NCI-H748 (cell line): ENCODE measurements around the gene CAPZB.

Source experiments
- DNase-seq: peaks from one replicate; lab custom pipeline; 2025; ENCODE audit not compliant: unreplicated experiment; lab: John Stamatoyannopoulos, UW

CAPZB gene

DNA sequence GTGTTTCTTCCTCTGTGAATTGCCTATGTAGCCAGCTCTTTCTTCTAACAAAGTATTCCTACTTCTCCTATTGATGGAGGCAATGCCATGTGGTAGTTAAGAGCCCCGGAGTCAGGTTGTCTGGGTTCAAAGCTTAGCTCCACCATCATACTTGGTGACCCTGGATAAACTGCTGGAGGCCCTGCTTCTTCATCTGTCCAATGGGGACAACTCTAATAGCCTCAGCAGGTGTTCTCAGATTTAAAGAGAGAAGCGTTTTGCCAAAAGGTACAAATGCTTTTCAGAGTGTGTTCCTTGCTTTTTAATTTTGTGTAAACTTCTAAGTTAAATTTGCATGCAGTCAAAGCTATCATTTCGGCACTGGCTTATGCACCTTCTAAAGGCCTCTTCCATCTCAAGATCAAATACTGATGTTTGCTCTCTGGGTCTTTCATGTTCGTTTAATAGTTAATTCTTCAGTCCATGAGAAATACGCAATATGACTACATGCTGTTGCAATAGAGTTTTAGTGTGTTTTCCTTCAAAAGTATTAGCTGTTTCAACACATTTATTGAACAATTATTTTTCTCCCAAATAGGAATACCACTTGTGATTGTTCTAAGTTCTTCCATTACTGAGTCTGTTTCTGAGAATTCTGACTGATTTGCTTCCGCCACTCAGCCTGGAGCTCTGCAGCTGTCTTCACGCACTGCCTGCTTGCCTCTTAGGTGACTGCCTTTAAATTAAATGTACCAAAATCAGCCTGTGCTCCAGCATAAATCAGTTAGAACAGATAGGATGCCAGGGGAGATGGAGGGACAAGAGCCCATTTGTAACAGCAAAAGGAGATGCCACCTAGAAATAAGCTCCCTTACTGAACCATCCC is 75.6 kb downstream of the CAPZB start:
- DNase-seq, result no peak

DNA sequence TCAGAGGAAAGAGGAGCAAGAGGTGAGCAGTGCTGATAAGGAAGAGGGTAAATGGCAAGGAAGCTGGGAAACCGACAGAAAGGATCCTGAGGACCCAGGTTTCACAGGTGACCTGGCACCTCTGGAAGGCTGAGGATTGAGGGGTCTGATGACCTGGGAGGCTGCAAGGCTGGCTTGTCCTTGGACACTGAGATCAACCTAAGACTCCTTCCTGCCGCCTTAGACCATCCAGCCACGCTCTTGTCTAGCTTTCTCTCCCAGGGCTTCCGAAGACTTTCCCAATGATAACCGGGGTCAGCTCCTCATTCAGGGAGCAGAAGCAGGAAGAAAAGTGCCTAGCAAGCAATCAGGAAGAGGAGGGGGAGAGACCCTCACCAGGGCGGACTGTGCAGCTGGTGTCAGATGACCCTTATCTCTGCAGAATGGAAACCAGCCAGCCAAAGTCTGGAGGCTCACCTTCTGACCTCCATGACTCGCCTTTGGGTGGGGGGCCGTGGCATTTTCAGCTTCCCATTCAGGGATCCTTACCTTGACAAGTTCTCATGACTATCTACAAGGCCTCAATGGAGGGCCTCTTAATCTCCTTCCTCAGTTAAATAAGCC is 77.7 kb downstream of the CAPZB start:
- no peak for DNase-seq

DNA sequence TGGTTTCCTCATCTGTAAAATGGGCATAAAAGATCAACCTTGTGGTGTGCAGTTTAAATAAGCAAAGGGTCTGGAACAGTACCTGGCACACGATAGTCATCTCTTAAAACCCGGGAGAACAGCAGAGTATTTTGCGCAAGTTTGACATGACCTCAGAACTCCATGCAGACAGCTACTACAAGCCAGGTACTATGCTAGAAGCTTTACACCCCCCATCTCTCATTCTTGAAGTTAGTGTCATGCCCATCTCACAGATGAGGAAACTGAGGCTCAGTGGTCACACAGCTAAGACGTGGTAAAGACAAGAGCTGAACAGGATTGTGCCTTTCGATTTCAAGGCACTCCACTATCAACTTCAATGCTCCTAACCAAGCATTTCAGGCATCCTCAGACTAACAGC is 78.7 kb downstream of the CAPZB start:
- no peak for DNase-seq

DNA sequence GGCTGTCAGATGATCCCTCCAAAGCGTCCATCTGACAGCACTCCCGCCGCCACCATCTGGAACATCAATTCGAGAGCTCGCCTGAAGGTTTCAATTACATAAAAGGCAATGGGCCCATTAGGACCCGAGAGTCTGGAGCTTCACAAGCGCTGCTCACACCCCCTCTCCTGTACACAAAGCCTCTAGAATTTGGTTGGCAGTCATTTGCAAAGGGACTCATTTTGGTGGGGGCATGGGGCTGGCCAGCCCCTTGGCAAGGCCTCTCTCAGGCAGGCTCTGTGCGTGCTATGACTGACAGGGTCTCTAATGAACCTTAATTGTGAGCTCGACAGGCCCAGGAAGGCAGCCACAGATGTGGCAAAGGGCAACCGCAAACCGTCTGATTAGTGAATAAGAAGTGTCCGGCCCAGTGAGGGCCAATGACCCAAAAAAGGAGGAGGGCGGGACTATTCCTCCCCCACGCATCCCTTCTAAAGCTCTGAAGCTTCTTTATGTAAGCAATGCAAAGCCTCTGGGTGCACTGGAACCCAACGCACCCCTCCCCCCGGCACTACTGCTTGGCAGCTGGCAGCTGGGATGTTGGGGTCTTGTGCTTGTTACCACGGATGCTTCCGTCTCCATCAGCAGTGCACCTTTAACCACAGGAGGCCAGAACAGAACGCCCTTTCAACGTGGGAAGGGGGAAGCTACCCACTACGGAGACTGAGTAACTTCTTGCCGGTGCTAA is 79.4 kb downstream of the CAPZB start:
- DNase-seq, result no peak

DNA sequence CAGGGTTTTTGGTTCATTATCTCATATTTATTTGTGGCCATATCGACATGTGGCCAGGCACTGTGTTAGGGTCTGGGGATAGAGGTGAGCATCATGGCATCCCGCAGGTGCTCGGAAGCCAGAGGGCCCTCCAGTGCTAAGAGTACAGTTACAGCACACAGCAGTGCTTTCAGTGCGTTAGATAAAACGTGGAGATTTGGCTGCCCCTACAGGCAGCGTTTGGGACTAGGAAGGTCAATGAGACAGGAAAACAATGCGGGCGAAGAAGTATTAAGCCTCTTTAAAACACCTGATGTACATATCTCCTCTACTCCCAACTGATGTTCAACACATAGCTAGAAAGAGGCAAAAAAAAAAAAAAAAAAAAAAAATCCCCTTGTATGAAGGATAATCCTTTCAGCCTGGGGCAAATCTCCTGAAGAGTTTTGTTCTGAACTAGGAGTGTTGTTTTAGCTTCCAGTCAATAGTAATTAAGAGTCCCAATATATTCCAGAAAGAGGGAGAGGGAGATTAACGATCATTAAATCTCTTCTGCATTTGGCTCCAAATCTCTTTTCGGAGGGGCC is 80.1 kb downstream of the CAPZB start:
- no peak for DNase-seq

DNA sequence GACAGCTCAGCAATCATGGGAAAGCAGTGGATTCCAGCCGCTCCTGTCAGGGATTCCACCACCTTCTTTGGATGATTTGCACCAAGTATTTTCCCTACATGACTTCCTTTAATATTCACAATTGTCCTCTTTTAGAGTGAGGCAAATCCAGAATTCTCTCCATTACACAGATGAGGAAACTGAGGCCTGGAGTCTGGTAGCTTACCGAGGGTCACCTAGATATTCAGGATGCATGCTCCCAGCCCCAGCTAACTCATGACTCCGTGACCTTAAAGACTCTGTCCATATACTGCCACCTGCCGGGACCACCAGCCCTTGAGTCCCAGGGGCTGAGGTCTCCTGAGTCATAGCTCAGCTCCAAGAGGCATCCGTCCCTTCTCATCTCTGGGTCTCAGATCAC is 80.6 kb downstream of the CAPZB start:
- no peak for DNase-seq

DNA sequence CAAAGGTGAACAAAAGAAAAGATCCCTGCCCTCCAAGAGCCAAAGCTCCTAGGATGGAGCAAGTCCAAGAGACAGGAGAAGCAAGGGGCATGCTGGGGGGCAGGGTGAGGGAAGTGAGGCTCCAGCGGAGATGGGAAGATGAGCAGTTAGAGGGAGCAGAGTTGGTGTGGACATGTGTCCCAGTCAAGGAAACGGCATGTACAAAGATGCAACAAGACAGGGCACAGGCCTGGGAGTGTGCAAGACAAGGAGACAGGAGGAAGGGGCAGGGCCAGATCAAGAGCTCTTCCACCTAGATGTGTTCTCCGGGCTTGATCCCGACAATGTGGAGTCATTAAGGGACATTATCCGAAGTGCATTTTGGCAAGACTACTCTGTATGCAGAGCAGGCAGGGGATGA is 82.1 kb downstream of the CAPZB start:
- DNase-seq, result no peak

DNA sequence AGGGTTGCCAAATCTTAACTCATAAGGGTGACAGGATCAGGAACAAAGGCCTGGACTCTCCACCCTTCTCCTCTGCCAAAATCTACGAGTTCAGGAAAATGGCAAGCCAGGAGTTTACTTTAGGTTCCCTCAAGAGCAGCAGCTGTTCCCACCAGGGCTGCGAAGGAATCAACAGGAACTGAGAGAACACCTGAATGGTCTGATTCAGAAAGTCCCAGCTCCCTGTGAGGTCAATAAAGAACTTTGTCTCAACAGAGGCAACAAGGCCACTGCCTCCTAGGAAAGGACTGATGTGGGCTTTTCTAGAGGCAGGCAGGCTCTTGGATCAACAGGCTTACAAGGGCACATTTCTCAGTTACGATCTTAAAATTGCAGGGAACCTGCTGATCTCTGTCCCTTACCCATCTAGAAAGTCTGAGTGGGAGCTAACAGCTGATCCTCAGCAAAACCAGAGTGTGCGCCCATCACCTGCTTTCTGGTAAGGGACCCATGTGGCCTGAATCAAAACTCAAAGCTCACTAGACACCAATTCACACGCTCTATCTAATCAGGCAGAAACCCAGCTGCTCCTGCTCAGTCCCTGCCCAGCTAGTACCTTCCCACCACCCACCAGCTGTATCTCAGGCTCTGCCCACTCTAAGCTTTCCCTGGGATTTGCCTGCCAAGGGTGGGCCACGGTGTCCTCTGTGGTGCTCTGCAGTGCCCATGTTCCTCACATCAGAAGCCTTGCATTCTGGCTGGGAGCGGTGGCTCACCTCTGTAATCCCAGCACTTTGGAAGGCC is 83.1 kb downstream of the CAPZB start:
- DNase-seq, result no peak

DNA sequence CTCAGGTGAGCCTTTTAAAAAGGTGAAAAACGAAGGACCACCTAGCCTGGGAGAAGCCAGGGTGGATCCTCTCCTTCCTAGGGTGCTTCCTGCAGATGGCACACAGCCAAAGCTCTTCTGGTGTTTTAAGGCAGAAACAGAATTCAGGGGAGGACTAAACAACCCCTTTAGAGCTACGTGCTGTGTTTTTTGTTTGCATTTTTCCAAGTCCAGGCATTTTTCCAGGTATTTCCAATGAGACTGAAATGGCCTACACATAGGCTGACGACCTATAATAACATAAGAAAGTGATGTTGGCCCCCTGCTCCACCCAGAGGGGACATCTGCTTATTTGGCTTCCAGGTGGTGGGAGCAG is 83.8 kb downstream of the CAPZB start:
- DNase-seq, result no peak

DNA sequence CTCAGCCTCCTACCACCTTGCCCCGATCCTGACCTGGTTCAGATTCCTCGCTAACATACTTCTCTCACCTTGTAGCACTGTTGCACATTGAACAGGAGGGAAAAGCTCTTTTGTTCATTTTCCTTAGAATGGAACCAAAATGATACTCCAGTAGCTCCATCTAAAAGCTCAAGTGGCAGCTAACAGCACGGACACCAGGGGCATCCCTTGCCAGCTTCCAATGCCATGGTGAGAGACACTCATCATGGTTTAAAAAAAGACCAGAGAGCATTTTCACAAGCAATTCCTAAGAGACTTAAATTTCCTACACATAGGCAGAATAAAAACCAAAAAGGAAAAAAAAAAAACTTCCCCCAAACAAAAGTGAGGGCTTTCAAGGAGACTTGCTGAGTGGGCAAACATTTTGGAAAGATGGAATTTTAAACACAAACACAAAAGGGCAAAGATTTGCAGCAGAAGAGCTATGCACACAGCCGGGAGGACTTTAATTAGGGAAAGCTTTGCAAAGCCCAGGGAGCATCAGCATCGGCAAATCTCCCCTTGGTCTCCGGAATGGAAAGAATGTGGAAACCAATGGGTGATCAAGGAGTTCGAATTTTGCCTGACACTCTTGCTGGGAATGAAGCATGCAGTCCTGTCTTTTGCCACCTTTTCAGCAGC is 84.3 kb downstream of the CAPZB start:
- no peak for DNase-seq

DNA sequence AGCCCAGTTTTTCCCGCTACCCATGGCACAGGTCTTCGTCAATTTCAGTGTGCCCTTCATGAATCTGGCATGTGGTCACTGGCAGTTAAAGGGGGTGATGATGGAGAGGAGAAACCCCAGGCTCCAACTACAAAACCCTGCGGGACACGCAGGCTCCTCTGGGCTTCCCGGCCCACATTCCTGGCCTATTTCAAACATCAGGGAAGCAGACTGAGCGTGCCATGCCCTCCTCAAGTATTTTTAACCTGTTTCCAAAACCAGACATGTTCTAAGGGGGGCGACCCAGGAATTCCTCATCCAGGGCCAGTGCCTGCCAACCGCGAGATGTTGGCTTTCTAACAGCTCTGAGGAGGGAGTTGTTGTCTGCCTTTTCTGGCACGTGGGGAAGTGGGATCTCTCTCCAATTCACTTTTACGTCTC is 85.1 kb downstream of the CAPZB start:
- no peak for DNase-seq

DNA sequence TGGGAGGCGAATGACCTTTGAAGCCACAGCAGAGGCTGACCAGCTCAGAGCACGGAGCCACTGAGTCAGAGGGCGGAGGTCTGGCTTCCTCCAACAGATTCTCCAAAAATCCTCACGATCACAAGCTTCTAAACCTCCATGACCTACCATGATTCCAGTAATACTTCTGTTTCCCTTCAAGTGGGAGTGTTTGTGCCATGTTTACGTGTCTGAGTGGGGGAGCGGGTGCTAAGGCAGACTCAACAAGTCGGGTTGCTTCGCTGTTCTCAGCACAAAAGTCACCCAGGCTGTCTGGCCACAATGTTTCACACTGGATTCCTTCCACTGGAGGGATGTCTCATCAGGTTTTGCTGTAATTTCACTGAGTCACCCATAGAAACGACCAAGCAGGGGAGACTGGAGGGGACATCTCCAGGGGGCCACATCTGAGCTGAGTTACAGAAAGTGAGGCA is 87.0 kb downstream of the CAPZB start:
- no peak for DNase-seq

DNA sequence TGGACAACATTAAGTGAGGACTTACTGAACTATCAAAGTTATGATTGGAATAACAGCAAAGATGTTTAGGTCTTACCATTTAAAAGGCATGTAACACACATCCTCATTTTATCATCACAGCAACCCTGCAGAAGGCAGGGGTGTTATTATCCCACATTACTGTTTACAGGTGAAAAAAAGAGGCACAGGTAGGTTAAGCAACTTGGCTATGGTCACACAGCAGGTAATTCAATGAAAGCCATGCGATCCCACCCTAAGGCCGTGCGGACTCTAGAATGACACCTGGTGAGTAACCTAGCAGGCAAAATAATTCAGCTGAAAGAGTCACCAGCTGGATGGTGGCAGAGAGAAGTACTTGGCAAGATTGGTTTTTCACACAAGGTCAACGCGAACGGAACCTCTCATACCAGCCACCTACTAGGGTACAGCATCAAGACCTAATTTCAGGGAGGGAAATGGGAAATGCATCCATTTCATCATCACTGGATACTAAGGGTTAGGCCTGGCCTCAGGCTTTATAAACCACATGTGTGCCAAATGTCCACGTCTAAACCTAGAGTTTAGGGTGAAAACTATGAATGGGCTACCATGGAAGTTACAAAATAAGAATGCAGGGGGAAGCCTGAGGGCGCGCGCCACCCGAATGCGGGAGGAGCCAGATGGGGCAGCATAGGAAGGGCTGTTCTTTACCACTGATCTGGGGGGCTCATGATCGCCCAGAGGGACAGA is 88.0 kb downstream of the CAPZB start:
- DNase-seq, result no peak

DNA sequence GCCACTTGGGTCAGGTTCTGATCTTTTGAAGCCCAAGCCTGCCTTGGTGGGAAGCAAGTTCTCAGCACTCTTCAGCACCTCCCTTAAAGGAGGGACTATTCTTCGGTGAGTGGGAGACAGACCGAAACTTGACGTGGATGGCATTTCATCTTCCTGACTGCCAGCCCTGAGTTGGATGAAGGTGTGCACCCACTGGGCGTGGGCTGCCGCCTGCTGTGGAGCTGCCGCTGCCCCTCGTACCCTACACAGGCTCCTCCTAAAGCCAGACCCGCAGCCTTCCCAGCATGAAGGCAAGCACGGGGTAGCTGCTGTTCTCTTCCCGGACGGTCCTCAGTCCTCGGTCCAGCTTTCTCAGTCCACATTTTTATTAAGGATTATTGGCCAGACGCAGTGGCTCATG is 89.1 kb downstream of the CAPZB start:
- DNase-seq, result no peak

DNA sequence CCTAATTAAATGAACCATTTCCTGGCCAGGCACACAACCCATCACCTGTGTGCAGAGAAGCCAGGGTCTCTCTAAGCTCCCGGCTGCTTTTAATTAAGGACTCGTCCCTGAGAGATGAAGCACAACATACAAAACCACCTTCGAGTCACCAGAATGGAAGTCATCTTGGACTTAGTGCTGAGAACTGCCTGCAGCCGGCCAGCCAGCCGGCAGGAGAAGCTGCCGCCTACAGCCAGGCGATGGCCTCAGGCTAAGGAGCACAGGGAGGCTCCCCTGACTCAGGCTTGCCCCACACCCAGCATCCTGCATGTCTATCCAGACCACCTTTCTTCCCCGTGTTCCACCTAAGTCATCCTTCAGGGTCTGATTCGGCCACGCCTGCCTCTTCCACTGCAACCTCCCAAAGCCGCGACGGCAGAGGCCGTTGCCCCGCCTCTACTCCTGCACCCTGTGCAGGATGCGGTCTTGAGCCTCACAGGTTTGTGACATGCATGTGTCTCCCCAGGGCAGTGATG is 89.6 kb downstream of the CAPZB start:
- no peak for DNase-seq

DNA sequence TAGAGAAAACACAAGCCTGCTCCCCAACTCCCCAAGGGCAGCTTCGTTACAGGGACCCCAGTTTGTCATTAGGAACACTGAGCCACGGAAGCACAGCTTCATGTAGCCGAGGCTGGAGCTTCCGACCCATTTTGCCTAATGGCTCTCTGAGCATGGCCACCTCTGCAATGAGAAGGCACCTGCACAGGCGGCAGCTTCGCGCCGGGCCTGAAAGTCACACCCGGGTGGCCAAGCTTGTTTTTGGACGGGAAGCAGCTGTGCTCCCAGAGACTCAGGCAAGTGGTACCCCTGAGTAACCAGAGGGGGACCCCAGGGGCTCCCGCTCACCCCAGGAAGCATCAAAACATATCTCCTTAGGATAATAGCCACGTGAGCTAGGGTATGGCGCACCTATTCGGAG is 92.3 kb downstream of the CAPZB start:
- DNase-seq, result no peak

DNA sequence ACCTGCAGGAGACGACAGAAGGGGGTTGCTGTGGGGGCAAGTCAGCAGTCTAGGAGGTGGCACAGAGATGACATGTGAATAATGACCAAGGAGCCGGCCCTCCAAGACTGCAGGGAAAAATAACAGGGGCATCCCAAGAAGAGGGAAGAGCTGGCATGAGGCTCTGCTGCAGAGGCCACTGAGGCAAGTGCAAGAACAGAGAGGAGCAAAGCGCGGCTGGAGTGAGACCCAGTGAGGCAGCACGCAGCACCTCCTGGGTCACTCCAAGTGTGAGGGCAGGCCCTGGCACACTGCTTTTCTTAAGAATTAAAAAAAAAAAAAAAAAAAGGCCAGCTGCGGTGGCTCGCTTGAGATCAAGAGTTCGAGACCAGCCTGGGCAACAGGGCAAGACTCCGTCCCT is 93.1 kb downstream of the CAPZB start:
- DNase-seq, result no peak

DNA sequence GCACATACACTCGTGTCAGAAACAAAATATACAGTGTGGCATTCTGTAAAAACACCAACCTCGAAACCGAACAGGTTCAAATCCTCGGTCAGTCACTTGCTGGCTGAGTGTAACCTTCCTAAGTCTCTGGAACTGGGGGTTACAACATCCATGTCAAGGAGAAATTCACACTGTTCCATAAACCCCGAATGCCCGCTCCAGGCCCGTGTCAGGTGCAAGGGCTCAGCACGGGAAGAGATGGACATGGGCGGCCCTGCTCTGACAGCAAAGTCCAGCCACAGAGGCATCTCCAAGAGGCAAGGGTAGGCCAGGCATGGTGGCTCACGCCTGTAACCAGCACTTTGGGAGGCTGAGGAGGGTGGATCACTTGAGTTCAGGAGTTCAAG is 93.8 kb downstream of the CAPZB start:
- DNase-seq, result no peak

DNA sequence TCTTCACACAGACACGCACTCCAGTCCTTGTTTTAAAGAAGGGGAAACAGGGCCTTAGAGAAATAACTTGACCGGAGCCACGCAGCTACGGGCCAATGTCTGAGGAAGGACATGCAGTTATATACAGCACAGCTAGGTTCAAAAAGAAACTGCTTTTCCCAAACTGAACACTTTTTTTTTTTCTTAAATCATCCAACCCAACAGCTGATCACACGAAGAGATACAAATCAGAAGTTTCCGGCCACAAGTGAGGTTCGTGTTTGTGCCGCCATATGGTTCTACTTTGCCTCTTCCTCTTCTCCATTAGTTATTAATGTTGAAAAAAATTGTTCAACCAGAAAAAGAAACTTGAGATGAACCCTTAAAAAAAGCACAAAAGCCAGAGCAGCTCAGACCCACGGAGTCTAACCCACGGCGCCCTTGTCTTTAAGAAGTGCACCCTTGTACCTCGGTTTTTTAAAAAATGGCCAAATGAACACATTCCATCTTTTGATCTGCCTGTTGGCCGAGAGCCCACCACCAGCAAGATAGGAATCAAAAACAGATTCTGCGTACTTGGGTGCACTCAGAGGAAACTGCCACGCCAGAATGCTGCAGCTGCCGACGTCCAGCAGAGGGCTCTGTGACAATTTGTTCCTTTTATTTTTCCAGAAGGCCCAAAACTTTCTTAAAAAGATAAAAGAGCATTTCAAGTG is 94.3 kb downstream of the CAPZB start:
- DNase-seq, result no peak
